ENCODE results near the gene STK33.

- TF ChIP-seq CTCF (conservative IDR thresholded peaks at IDR 0.05) (no peak), ZFX (IDR thresholded peaks at IDR 0.05) (no peak)
Observed at GRCh38 chr11:8613036-8613435, 19.0 kb upstream of the STK33 start.

Measured in C4-2B (cell line).